Suprapubic skin (tissue), 4 donors: ENCODE data around the gene STX12.

Experiments used
- CTCF ChIP-seq, 2 donors: fragments of 200-600 bp in 1 of 2; fragments of 450-650 bp in 1 of 2; sonication (generic) in 1 of 2; IDR thresholded peaks; one replicate each; pipeline ENCODE4 v1.5.1; 2016 to 2019; ENCODE audit warnings: antibody characterized with exemption in 2 of 2, mild to moderate bottlenecking in 1 of 2, moderate library complexity in 1 of 2
- POLR2A ChIP-seq, 2 donors: fragments of 450-650 bp; IDR thresholded peaks; one replicate each; pipeline ENCODE4 v1.6.1; 2017; ENCODE audit warnings: antibody characterized with exemption in 2 of 2, mild to moderate bottlenecking in 2 of 2, moderate library complexity in 2 of 2
- POLR2AphosphoS5 ChIP-seq, 3 donors: sonication (generic); formaldehyde crosslinking; IDR thresholded peaks; one replicate each; pipeline ENCODE4 v1.6.1; 2017; ENCODE audit warnings: antibody characterized with exemption in 3 of 3

- TF ChIP-seq CTCF (IDR thresholded peaks at IDR 0.05) (no peak), POLR2AphosphoS5 (IDR thresholded peaks at IDR 0.05) (no peak), POLR2A (IDR thresholded peaks at IDR 0.05) (no peak)
Measured at GRCh38 chr1:27864264-27864895, 91.4 kb downstream of the STX12 start.
